Lower leg skin (tissue), 4 donors: ENCODE measurements around the gene RAB10. TPM values are rescaled to one million over a fixed set of nuclear protein-coding genes. Genes with fewer than 3 reads are reported as not detected.

Experiments used
- DNase-seq, 2 donors: peaks; one replicate each; pipeline ENCODE4 v3.0.0-alpha.2; 2019; ENCODE audit warnings: low spot score in 2 of 2
- H3K4me3 ChIP-seq: fragments of 200-600 bp; sonication (generic); 2 replicates; pipeline ENCODE4 v1.5.1; 2017; ENCODE audit warnings: mild to moderate bottlenecking, low read depth; ENCODE audit not compliant: poor library complexity, severe bottlenecking
- CTCF ChIP-seq, 3 donors: fragments of 450-650 bp; IDR thresholded peaks; one replicate each; pipeline ENCODE4 v1.5.1; 2016; ENCODE audit warnings: antibody characterized with exemption in 3 of 3, mild to moderate bottlenecking in 3 of 3, moderate library complexity in 2 of 3
- POLR2A ChIP-seq, 2 donors: fragments of 450-650 bp; IDR thresholded peaks; one replicate each; pipeline ENCODE4 v1.6.1; 2016 to 2017; ENCODE audit warnings: antibody characterized with exemption in 2 of 2, mild to moderate bottlenecking in 1 of 2, moderate library complexity in 1 of 2
- WGBS, 2 donors: methylation state at CpG; one replicate each; pipeline ENCODE4 v1.1.5; 2018; 5-methylcytosine and 5-hydroxymethylcytosine counted together
- intact Hi-C: fragments of 100-400 bp; cut with DNase I; formaldehyde crosslinking; loops from one replicate; pipeline ENCODE4 v1.15.0; 2023; ENCODE audit warnings: low total_unique reads
- total RNA-seq, 4 donors: library from RNA; depleted of rRNA; stranded (reverse); fragments of >200 nt; gene quantifications; one replicate each; pipeline ENCODE4 v1.1.0, GENCODE V29; 2016

The RAB10 gene
- total RNA-seq, 4 donors from 2014 or later: 125 to 228 (median 184) TPM

GRCh38 chr2:26173776-26174482, 140.0 kb downstream of the RAB10 start:
- TF ChIP-seq POLR2A (IDR thresholded peaks at IDR 0.05) (no peak), CTCF (IDR thresholded peaks at IDR 0.05) (no peak)
- intact Hi-C loops: no loop called here
- peak in 1 of 2 donors; percentile 86 for DNase-seq
- whole genome bisulfite sequencing, 2 donors: 23 to 26% methylated on average over 21 to 45 of the region's 46 CpGs
- no peak overlapping the region for H3K4me3 ChIP-seq

- WGBS, 2 donors: 82 to 83% methylated on average over 10 of the region's 10 CpGs
- intact Hi-C loops: no loop called here
- H3K4me3 ChIP-seq: no peak overlapping the region
- peak in 1 of 2 donors; percentile 79 for DNase-seq
- TF ChIP-seq POLR2A (IDR thresholded peaks at IDR 0.05): no peak
- no peak for TF ChIP-seq CTCF (IDR thresholded peaks at IDR 0.05)
Observed at GRCh38 chr2:26174691-26175465, 141.0 kb downstream of the RAB10 start.

- 65 to 69% methylated on average over 13 of the region's 15 CpGs for WGBS, 2 donors
- intact Hi-C loops: no loop called here
- no peak for TF ChIP-seq CTCF (IDR thresholded peaks at IDR 0.05)
- no peak for TF ChIP-seq POLR2A (IDR thresholded peaks at IDR 0.05)
- no peak overlapping the region for H3K4me3 ChIP-seq
- DNase-seq: peak in 1 of 2 donors; percentile 75
Observed at GRCh38 chr2:26175466-26176278, 141.8 kb downstream of the RAB10 start.

GRCh38 chr2:26176279-26176615, 142.4 kb downstream of the RAB10 start:
- WGBS, 2 donors: 76 to 78% methylated on average over 11 of the region's 11 CpGs
- peak in 1 of 2 donors; percentile 76 for DNase-seq
- H3K4me3 ChIP-seq: no peak overlapping the region
- TF ChIP-seq POLR2A (IDR thresholded peaks at IDR 0.05): no peak
- TF ChIP-seq CTCF (IDR thresholded peaks at IDR 0.05): no peak
- intact Hi-C loops: no loop called here

- intact Hi-C loops: no loop called here
- peak in 1 of 2 donors; percentile 59 for DNase-seq
- H3K4me3 ChIP-seq: no peak overlapping the region
- 75 to 86% methylated on average over 7 of the region's 7 CpGs for WGBS, 2 donors
- TF ChIP-seq POLR2A (IDR thresholded peaks at IDR 0.05) (no peak), CTCF (IDR thresholded peaks at IDR 0.05) (no peak)
Observed at GRCh38 chr2:26177122-26177521, 143.2 kb downstream of the RAB10 start.
